Stimulated activated CD8-positive, alpha-beta memory T cell treated with anti-CD3 and anti-CD28 coated beads, Interleukin-2, amount 100 ng/mL, for 1 hour (primary cell): Measurements from ENCODE around the gene ZNF710.
A peak's percentile ranks its signal among the peaks of the same experiment; 100 is the strongest.
"Not testable (repeated sequence)": the region's sequence is repeated elsewhere in the genome, so short reads cannot be mapped to it uniquely, and the experiment has no call there.

ENCODE experiments used
- DNase-seq, 2 donors: peaks; one replicate each; pipeline ENCODE4 v3.0.0-alpha.2; 2020; ENCODE audit warnings: low read depth in 2 of 2

ZNF710 gene

GRCh38 chr15:90059208-90059985, 58.3 kb downstream of the ZNF710 start:
- DNase-seq = peak; percentile 24 to 28

- no peak for DNase-seq
Observed at GRCh38 chr15:90060797-90061196, 59.7 kb downstream of the ZNF710 start.

GRCh38 chr15:90062023-90062442, 60.9 kb downstream of the ZNF710 start:
- no peak for DNase-seq

- DNase-seq = no peak
Observed at GRCh38 chr15:90062462-90062932, 61.4 kb downstream of the ZNF710 start.

- DNase-seq = no peak
Observed at GRCh38 chr15:90062973-90063769, 62.0 kb downstream of the ZNF710 start.

GRCh38 chr15:90063770-90064247, 62.7 kb downstream of the ZNF710 start:
- no peak for DNase-seq

- DNase-seq = no peak
Observed at GRCh38 chr15:90064911-90065681, 64.0 kb downstream of the ZNF710 start.

- no peak for DNase-seq
Observed at GRCh38 chr15:90065682-90066049, 64.5 kb downstream of the ZNF710 start.

- no peak for DNase-seq
Observed at GRCh38 chr15:90067181-90067952, 66.2 kb downstream of the ZNF710 start.

- no peak for DNase-seq
Observed at GRCh38 chr15:90067953-90068606, 67.0 kb downstream of the ZNF710 start.

- DNase-seq = not testable (repeated sequence)
Observed at GRCh38 chr15:90070623-90071022, 69.5 kb downstream of the ZNF710 start.

- peak; percentile 41 to 65 for DNase-seq
Observed at GRCh38 chr15:90071220-90071807, 70.2 kb downstream of the ZNF710 start.

- no peak for DNase-seq
Observed at GRCh38 chr15:90072978-90073640, 72.0 kb downstream of the ZNF710 start.

GRCh38 chr15:90074023-90074422, 72.9 kb downstream of the ZNF710 start:
- no peak for DNase-seq

GRCh38 chr15:90074916-90075315, 73.8 kb downstream of the ZNF710 start:
- DNase-seq = no peak

- DNase-seq = no peak
Observed at GRCh38 chr15:90075420-90076289, 74.5 kb downstream of the ZNF710 start.

- no peak for DNase-seq
Observed at GRCh38 chr15:90076716-90077115, 75.6 kb downstream of the ZNF710 start.

- no peak for DNase-seq
Observed at GRCh38 chr15:90078965-90079364, 77.8 kb downstream of the ZNF710 start.
